ENCODE data around the gene SRRM3.
"Not testable (repeated sequence)": the region's sequence is repeated elsewhere in the genome, so short reads cannot be mapped to it uniquely, and the experiment has no call there.

SRRM3 gene, protein sequence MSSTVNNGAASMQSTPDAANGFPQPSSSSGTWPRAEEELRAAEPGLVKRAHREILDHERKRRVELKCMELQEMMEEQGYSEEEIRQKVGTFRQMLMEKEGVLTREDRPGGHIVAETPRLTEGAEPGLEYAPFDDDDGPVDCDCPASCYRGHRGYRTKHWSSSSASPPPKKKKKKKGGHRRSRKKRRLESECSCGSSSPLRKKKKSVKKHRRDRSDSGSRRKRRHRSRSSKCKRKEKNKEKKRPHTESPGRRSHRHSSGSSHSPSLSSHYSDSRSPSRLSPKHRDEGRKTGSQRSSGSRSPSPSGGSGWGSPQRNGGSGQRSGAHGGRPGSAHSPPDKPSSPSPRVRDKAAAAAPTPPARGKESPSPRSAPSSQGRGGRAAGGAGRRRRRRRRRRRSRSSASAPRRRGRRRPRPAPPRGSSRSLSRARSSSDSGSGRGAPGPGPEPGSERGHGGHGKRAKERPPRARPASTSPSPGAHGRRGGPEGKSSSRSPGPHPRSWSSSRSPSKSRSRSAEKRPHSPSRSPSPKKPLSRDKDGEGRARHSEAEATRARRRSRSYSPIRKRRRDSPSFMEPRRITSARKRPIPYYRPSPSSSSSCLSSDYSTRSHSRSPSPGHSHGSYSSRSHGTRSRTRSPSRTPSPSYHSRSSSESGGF

DNA sequence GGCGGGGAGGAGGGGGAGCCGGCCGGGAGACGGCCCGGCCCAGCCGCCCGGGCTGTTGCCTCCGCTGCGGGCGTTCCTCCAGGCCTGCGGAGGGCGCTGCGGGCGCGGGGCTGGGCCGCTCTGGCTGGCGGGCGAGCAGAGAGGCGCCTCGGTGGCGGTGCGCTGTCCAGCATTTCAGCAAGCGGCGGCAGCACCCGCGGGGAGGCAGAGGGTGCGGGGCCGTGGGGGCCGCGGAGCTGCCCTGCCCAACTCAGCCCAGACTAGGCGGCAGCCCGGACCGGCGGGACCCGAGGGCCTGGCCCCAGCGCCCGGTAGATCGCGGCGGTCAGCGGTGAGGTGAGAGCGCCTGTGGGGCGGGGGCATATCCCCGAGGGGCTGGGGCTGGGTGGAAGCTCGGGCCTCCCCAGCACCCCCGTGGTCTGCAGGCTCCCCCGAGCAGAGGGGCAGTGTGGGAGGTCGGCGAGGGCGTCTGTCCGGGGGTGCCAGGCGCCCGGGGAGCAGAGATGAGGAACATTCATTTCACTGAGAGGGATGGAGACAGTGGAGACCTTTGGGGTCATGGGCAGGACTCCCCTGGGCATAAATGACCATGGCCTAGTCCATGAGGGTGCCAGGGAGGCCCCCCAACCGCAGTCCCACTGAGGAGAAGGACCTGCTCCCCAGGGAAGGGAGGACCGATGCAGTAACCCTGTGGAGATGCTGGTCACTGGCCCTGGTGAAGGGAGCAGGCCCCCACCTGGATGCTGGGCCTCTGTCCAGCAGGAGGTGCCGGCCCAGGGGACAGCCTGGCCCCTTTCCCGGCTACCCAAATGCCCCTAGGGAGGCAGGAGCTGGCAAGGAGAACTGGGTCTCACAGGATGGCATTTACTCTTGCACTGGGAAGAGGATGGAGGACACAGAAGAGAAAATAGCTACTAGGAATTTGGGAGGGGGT is at the start of gene SRRM3:
Gene SRRM3, plus strand, starts transcription at position 165 of the 934 bp plus-strand sequence. CDS start 33,171 bp downstream, outside the sequence.
- DNase-seq, result peak; percentile 25

DNA sequence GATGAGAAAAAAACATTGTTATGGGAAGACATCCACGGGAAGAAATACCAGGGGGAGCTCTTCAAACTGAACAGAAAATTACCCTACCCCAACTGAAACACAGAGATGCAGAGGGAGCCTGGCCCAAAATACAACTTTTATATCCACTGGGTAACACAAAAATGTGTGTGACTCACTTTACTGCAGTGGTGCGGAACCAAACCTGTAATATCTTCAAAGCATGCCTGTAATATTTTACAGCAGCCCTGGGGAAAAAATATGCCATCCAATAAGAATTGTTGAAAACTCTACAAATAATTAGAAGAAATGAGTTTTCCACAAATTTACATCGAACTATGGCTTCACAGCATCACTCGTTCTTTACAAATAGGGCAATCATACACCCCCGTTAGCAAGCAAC is 49.8 kb upstream of the SRRM3 start:
- DNase-seq, result no peak

DNA sequence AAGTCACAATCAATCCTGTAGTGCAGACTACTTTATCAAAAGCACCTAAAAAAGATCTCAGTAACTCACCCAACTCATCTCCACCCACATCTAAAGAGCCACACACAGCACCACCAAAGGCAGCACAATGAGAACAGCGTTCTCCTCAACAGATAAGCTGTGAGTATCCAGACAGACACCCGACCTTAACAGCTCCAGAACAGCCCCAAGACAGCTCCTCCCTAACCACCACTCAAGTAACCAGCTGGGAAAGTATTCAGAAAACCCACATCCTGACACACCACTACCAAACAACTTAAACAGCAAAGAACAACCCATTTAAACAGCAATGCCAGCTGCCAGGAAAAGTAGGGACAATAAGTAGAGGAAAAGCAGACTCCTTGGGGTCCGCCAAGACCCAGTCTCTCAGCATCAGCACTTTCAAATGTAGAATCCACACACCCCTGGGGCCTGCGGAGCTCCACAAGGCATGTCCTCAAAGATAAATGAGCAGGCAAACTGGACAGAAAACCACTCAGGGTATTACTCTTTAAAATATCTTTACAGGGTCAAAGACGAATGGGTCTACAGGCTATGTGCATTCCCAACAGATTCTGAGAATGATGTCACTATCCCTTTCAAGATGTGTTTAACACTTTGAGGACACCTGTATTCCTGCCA is 48.0 kb upstream of the SRRM3 start:
- not testable (repeated sequence) for DNase-seq

DNA sequence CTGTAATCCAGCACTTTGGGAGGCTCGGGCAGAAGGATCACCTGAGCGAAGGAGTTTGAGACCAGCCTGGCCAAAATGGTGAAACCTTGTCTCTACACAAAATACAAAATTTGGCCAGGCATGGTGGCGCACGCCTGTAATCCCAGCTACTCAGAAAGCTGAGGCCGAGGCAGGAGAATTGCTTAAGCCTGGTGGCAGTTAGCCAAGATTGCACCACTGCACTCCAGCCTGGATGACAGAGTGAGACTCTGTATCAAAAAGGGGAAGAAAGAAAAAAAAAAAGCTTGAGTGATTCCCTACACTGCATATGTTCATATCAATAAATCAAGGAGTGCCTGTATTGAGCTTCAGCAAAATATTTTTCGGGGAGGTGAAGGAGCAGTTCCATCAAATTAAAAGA is 45.8 kb upstream of the SRRM3 start:
- no peak for DNase-seq

DNA sequence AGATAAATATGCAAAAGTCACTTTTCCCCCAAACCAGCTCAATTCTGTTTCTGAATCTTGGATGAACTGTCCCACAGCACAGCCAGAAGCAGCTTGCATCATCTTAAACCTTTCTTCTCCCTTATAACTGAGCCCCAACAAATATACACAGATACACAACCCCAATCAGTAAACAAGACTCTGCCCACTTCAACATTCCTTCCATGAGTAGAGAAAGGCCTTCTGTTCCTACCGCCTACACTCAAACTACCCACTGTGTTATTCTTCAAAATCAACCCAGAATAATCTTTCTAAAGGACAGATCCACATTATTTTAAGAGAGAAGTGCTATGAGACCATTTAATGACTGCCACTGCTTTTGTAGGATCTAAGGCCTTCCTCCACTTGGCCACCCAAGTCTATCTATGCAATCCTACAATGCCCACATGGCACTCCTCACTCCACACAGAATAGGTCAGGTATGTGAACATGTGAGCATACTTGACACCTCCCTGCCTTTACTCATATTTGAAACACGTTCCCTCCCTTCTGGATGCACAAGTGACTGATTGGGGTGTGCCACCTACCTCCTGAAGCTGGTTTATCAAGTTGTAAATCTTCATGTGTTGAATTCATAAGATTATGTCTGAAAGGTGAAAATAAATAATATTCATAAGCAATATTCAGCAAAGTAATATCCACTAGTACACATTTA is 44.6 kb upstream of the SRRM3 start:
- DNase-seq, result not testable (repeated sequence)

DNA sequence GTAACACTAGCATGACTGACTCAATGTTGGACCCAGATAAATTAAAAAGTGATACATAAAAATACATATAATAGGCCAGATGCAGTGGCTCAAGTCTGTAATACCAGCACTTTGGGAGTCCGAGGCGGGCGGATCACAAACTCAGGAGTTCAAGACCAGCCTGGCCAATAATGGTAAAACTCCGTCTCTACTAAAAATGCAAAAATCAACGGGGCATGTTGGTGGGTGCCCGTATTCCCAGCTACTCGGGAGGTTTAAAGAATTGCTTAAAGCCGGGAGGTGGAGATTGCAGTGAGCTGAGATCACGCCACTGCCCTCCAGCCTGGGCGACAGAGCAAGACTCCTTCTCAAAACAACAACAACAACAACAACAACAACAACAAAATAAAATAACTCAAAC is 43.3 kb upstream of the SRRM3 start:
- DNase-seq, result not testable (repeated sequence)

DNA sequence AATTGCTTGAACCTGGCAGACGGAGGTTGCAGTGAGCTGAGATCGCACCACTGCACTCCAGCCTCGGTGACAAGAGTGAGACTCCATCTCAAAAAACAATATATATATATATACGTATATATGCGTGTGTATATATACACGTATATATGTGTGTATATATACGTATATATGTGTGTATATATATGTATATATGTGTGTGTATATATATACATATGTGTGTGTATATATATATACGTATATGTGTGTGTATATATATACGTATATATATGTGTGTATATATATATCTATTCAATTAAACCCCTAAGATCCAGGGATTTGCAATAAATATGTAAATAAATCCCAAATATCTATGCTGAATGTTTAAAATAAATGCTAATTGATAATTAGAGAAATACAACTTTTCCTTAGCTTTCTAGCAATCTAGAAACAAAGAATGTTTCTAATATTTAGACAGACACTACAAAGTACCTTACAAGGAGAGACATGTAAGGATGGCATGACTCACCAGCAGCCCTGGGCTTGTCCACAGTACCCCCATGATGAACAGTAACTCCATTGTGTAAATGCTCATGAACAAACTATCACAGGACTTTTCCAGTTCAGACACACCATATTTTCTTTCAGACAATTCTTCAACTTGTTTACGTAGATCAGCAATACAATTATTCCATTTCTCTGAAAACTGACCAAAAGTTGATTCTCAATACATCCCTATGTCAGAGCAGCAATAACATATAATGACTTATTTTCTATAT is 39.1 kb upstream of the SRRM3 start:
- not testable (repeated sequence) for DNase-seq

DNA sequence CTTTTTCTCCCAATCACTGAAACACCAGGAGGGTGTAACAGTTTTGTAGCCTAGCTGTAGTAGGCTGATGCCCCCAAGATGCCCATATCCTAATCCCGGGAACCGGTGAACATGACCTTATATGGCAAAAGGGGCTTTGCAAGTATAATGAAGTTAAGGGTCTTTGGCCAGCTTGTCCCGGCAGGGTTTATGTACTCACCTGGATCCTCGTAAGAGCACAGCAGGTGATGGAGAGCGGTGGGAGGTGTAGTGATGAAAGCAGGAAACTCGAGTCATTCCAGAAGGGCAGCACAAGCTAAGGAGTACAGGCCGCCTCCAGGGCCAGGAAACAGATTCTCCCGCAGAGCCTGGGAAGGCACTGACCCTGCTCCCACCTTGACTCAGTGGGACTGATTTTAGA is 37.9 kb upstream of the SRRM3 start:
- DNase-seq, result peak; percentile 37

DNA sequence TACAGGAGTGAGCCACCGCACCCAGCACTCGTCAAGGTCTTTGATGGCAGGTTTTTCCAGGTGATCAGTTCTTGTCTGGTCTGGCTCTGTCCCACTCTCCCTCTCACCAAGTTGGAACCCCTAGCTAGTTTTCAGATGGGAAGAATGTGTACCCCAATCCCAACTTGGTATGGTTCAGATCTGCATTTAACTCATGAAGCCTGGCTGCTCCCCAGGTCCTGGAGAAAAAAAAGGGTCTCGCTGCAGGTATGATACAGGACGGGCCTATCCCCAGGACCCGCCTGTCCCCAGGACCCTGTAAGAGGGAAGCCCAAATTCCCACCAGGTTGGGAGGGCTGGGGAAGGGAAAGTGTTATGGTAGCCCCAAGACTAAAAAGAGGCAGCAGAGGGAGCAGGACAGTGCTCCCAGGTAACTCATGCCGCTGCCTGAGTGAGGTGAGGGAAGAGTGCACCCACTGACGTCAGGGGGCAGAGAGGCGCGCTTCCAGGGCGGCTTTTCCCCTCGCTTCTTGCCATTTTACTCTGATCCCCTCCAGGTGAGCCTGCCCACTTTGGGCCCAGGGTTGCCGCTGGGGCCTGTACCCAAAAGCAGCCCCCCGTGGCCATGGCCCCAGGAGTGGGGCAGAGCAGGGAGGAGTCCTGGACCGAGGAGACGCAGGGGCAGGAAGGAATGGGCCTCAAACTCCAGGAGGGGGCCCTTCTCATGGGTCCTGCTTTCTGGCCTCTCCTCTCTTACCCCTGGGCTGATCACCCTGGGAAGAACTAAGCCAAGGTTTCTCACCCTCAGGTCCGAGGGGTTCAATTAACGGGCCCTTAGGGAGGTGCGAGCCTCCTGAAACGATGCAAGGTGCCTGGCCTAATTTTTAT is 36.4 kb upstream of the SRRM3 start:
- no peak for DNase-seq

DNA sequence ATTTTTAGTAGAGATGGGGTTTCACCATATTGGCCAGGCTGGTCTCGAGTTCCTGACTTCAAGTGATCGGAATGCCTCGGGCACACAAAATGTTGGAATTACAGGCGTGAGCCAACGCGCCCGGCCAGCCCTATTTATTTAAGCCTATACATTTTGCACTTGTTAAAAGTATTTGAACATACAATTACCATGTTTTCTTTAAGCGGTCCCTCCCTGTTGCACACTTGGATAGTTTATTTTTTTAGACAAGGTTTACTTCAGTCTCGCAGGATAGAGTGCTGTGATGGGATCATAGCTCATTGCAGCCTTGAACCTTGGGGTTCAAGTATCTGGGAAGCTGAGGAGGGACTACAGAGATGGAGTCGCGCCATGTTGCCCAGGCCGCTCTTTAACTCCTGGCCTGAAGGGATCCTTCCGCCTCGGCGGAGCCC is 35.7 kb upstream of the SRRM3 start:
- no peak for DNase-seq

DNA sequence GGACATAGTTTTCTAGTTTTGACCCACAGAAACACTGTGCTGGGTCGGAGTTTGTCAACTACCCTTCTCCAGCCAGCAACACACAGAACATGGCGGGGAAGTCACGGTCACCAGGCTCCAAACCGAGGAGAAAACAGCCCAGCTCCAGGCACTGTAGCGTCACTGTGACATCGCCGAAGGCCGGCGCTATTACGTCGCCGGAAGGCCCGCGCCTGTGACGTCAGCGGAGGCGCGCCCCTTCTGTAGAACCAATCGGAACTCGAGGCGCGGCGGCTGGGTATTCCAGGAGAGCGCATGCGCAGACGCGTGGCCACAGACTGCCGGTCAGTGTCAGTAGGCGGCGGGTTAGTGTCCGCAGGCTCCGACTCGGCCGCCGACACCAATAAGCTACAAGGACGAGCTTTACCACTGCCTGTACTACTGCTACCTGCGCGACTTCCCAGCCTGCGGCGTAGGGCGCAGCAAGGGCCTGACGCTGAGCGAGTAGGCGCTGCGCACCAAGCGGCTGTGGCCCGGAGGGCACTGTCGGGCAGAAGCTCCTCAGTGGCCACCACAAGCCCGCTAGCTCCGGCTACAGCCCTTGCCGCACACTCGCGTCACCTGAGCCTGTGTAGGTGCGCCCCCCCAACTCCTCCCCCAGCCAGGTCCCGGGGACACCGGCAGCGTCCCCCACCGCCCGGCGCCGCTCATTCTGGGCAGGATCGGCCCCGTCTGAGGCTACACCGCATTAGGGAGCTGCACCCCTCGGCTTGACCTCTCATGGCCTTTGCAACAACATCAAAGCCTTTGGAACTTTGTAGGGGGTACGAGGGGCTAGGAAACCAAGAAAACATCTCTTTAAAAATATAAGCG is 35.1 kb upstream of the SRRM3 start:
- peak; percentile 75 for DNase-seq

DNA sequence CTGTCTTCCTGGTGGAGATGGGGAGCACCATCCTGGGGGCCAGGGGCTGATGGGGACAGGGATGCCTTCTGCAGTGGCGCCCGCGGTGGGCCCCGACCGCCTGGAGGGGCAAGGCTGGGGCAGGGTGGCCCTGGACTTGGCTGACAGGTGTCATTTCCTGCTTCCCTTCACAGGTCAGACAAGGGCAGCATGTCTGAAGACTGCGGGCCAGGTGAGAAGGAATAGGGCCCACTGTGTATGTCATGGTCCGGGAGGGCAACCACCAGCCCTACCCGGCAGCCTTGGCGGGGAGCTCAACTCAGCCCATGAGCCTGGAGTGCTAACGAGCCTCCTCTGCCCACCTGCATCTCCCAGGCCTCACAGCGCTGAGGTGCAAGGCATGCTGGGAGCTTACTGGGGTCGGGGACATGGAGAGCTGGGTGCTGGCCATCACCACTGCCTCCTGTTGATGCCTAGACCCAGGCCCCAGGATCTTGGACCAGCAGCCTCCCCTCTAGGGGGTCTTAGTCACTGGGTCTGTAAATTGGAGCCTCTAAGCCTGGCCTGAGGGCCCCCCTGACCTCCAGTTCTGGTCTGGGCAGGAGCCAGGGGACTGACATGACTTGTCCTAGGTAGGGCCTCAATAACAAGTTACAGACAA is 28.0 kb upstream of the SRRM3 start:
- DNase-seq, result no peak

DNA sequence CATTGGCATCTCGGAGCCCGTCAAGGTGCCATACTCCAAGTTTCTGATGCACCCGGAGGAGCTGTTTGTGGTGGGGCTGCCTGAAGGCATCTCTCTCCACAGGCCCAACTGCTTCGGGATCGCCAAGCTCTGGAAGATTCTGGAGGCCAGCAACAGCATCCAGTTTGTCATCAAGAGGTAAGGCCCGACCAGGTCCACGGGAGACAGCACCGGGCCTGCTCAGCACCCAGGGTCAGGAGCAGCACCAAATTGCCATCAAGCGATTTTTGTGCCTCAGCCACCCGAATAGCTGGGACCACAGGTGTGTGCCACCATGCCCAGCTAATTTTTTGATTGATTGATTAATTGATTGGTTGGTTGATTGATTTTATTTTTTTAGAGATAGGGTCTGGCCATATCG is 24.7 kb upstream of the SRRM3 start:
- not testable (repeated sequence) for DNase-seq

DNA sequence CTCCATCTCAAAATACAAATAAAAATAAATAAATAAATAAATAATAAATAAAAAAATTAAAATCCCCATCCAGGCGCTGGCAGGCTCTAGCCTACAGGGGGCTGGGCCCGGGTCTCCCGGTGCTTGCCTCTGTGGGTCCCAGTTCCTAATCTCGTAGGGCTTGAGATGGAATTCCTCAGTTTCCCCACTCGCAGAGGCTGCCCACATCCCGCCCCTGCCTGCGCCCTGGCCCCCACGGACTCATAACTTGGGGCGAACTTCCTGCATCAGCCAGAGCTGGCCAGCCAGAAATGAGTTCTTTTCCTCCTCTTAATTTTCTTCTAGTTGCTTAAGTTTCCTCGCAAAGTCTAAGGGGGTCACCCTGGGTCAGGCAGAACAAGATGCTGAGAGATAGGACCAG is 22.0 kb upstream of the SRRM3 start:
- DNase-seq, result no peak

DNA sequence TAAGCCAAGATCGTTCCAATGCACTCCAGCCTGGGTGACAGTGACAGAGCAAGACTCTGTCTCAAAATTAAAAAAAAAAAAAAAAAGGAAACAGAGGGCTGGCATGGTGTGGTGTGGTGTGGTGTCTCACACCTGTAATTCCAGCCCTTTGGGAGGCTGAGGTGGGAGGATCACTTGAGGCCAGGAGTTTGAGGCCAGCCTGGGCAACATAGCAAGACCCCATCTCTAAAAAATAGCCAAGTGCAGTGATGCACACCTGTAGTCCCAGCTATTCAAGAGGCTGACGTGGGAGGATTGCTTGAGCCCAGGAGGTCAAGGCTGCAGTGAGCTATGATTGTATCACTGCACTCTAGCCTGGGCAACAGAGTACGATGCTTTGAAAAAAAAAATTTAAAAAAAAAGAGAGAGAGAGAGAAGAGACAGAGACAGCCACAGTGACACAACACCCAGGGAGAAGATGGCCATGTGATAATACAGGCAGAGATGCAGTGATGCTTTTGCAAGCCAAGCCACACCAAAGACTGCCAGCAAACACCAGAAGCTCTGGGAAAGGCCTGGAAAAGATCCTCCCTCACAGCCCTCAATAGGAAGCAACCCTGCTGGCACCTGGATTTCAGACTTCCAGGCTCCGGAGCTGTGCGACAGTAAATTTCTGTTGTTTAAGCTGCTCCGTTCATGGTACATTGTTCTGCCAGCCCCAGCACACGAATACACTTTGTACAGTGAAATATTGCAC is 19.3 kb upstream of the SRRM3 start:
- DNase-seq, result no peak

DNA sequence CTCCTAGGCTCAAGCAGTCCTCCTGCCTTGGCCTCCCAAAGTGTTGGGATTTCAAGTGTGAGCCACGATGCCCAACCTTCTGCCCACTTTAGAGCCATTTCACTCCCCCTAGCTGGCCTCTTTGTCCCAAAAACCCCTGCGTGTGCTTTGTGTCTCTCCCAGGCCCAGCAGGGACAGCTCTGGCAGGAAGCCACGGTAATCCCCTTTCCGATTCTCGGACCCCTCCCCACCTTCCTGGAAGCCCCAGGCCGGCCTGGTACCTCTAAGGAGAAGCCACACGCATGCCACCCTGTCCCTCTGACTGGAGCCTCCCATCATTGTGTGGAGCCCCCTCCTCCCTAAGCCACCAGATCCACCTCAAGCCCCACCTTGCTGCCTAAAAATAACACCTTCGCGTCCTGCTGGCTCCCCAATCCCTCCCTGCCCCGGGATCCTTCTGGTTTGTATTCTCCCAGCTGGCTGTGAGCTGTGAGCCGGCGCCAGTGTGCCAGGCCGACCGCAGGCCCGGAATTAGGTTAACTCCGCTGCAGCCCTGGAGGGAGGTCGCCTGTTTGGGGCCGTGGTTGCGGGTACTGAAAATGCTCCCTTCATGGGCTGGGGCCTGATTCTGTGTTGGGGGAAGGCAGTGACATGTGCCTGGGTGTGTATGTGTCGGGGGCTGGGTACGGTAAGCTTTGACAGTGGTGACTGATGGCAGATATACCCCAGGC is 16.4 kb upstream of the SRRM3 start:
- no peak for DNase-seq

DNA sequence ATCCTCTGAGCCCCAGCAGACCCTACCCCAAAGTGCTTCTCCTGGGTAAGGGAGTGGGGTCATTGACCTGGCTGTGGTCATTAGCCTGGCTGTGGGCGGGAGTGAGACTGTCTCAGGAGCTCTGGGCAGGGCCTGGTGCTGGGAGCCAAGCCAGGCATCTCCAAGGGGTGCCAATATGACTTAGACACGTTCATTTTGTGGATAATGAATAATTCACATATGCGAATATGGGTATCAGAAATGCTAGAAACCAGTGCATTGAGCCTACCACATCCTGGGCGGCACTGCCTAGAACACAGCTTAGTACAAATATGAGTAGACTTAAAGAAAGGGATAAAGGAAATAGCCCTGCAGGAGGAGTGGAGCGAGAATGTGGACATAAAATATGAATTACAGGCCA is 14.4 kb upstream of the SRRM3 start:
- no peak for DNase-seq
